Gastrocnemius medialis (tissue), 4 donors: Measurements from ENCODE around the gene BDNF.

Experiments
- CTCF ChIP-seq, 5 experiments: fragments of 450-650 bp in 3 of 5; fragments of 200-600 bp in 2 of 5; sonication (generic) in 2 of 5; IDR thresholded peaks in 4 of 5; conservative IDR thresholded peaks in 1 of 5; 1 replicate in 4 of 5; 2 replicates in 1 of 5; pipeline ENCODE4 v1.5.1; 2016 to 2019; ENCODE audit warnings: antibody characterized with exemption in 5 of 5, mild to moderate bottlenecking in 3 of 5, moderate library complexity in 3 of 5
- POLR2A ChIP-seq, 2 donors: fragments of 450-650 bp; IDR thresholded peaks; one replicate each; pipeline ENCODE4 v1.6.1; 2017; ENCODE audit warnings: antibody characterized with exemption in 2 of 2, mild to moderate bottlenecking in 2 of 2, moderate library complexity in 2 of 2

GRCh38 chr11:27626938-27627586, 73.2 kb downstream of the BDNF start:
- TF ChIP-seq POLR2A (IDR thresholded peaks at IDR 0.05): no peak
- no peak for TF ChIP-seq CTCF (IDR thresholded peaks at IDR 0.05 in 4 of 5, conservative IDR thresholded peaks at IDR 0.05 in 1 of 5)
